Measurements from ENCODE around the gene FAM170B.

Gene FAM170B

DNA sequence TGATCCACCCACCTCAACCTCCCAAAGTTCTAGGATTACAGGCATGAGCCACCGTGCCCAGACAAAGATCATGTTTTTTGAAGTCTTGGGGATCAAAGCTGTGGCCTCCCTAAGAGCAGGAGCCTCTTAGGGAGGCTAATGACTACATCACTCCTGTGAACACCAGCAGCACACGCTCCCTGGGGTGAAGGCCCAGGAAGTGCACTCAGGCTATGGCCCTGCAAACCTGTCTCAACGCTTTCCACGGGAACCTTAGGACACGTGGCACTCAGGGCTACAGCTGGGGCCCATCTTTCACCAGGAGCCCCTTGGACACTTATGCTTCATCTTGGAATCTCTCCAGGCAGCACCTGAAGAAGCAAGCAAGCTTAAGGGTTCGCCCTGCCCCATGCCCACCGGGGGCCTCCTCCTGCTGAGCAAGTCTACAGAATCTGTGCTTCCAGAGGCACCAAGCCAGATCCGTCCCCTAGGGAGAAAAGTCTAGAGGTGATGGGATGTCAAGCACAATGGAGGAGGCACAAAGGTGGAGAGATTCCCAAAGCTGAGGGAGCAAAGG lies 36.9 kb downstream of the FAM170B start:
- FAIRE-seq: no peak

DNA sequence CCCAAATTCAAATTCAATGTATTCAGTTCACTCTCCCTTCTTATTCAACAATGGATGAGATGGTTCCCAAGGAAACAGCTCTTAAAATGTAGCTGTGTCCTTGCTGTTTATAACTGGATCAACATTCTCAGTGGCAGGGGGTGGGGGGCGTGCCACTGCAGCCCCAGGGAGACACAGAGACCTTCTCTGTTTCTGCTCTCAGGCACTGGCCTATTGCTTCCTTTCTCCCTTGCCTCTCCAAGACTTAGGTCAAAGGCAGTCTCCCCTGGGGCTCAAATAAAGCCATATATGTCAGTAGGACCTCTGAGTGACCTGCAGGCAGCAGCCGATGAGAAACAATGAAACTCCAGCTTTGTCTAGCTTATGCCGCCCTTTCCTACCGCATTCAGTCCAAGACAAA lies 39.2 kb downstream of the FAM170B start:
- no peak for FAIRE-seq

DNA sequence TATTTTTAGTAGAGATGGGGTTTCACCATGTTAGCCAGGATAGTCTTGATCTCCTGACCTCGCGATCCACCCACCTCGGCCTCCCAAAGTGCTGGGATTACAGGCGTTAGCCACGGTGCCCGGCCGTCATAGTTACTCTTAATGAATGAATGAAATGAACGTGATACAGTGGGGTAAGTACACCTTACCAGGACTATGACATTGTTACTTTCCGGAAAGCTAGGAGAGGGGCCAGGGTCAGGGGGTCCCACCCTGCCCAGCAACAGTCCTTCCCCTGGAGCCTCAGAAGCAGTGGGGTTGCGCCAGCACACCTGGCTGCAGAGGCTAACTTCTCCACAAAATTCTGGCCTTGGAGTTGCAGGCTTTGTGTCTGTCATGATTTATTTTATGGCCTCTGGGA lies 39.9 kb downstream of the FAM170B start:
- FAIRE-seq: no peak

DNA sequence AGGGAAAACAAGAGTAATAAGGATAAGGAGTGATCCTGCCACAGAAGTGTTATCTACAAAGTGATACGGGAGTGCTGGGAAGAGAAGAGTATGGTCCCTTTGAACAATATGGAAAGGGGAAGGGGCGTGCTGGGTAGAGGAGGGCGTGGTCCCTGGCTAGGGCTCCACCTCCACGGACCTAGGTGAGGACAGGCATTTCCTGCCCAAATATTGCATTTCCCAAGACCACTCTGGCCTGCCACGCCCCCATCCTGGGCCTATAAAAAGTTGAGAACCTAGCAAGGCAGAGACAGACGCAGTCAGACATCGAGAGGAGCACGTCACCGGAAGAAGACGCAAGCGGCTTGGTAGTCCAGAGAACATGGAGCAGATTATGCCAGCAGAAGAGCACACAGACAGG lies 41.3 kb downstream of the FAM170B start:
- FAIRE-seq: no peak

DNA sequence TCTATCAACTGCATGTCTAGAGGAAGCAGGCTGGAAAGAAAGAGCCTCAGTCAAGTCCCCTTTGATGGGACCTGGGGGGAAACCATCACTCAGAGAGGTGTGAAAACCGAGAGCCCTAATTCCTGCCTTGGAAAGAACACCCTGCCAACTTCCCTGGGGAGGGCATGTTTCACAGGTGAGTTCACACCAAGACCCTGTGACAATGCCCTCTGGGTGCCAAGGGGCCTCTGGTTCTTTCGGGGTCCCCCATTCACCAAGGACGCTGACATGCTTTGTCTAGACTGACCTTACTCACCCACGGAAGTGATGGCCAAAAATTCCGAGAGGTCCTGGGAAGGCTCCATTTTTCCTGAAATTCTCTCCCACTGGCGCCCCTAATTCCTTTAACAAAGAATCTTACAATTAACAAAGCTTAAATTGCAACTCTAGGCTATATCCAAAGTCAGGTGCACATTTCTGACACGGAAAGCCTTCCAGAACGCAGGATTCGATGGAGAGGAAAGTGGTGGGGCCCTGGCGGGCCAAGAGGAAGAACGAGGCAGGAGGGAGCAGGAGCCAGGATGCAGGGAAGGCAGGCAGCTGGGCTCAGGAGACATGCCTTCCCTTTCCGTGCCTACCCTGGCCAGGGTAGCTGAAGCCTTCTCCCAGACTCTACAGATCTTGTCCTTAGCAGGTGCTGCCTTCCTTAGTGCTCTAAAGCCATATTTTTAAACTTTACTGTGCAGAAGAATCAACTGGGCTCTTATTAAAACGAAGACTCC lies 42.2 kb downstream of the FAM170B start:
- no peak for FAIRE-seq

DNA sequence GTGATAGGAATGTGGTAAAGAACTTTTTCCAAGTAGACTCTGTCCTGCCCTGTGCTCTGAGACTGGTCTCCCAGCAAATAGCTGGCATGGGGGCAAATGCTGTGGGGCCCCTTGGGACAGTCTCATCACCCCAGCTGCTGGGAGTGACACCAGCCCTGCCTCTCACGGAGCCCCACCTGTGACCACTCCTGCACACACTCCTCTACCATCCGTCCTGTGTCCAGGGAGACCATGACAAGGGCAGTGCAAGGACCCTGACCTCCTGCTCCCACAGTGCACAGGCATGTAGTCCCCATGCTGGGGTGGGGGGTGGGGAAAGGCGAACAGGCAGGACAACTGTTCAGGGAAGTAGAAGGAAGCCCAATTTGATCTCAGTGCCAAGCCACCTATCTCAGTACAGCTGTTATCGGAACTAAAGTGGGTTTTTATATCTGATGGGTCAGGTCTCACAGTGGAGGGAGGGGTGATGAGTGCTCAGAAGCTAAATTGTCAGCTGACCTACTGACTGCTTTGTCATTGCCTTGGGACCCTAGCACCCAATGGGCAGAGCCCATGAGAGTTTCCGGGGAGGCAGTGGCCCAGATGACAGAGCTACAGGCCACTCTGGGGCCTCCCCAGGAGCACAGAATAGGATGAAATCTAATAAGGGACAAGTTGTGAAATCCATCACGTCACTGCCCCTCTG lies 43.0 kb downstream of the FAM170B start:
- no peak for FAIRE-seq

DNA sequence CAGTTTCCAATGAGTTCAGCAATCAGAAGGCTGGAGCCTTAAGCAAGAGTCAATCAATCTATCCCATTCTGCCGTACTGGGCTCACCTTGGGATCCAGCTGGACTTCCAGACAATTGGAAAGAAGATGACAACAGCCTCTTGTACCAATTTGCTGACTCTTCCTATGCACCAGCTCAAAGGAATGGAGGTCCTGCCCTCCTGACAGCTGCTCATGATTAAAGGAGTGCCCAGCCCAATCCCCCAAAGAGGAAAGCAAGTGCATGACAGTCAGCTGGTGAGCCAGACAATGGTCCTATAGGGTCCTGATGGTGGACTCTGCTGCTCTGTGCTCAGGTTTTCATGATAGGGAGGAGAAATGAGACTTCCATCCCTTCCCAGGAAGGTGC lies 43.6 kb downstream of the FAM170B start:
- FAIRE-seq: no peak

DNA sequence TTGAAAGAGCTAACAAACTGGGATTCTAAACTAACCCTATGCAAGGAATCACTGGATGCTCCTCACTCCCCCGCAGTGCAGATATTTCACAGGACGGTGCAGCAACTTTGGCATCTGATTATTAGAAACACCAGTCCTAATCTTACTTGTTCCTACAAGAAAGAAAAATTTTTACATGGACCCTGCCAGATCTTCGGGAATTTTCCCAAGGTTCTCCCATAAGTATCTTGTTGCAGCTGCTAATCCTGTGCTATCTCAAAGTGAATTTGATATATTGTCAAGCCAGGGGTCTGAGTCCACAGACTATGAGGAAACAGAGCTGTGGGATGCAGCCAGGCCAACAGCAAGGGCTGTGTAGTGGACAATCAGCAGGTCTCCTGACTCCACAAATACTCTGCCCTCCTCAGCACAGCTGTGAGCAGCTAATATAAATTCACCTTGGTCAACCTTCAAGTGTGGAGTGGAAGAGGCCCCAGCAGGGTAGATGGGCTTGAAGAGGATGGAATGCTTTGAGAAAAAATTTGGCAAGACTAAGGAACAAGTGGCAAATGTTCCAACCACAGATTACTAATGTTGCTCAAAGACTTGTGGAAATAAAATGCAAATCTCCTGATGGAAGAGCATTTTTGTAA lies 44.1 kb downstream of the FAM170B start:
- no peak for FAIRE-seq

DNA sequence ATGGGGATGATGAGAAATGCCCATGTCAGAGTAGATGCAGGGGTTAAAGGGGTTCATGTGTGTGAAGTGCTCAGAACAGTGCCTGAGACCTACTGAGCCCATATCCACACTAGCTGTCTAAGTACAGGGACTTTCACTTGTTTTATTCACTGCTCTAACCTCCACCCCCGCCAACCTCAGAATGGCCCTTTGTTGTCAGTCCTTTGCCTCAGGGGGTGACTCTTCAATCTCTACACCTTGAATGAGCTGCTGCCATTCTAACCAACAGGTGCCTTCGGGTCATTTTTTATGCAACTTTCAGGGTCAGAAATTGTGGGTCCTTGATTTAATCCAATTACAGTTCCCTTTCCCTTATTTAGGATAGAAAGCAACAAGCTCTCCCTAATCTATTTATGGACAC lies 44.7 kb downstream of the FAM170B start:
- no peak for FAIRE-seq

DNA sequence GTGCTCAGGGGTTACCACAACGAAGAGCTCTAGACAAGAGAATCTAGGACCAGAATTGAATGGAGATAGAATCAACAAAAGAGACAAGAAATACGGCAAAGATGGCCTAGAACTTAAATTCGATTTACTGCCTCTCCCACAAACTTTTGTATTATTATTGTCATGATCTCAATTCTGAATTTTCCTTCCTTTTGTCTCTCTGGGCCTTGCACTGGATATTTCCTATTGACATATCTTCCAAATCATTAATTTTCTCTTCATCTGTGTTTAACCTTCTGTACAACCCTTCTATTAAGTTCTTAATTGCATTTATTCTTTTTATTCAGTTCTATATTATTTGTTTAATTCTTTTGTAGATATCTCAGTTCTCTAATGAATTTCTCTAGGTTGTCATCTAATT lies 46.9 kb downstream of the FAM170B start:
- no peak for FAIRE-seq

DNA sequence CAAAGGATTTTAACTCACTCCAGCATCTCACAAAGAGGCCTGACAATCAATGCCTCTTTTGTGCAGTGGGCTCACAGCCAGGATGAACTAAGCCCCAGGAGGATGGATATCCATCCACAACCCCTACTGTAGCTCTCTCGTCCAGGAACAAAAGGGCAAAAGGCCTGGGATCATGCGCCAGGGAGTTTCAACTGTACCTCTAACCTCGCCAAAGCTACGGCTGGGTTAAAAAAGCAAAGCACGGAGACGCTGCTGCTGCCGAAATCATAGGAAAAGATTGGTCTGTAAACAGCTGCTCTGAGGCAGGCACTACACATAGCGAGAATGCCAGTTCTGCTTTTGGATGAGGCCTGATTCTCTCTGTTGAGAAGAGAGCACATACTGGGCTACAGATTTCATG lies 50.6 kb downstream of the FAM170B start:
- FAIRE-seq: no peak

DNA sequence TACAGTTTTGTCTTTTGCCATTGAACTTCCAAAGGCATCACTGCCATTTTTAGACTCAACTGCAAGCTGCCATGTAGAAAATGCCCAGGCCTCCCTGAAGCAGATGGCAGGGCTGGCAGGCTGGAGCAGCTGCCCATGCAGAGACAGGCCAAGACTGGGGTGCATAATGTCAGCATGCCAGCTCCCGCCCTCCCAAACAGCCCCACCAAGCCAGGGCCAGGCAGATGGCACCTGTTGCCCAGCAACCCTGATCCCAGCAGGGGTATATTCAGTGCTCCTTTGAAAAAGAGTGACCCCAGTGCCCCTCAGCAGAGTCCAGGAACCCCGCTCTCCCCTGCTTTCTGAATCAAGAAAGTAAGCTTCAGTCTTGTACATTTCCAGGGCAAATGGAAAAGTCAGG lies 51.1 kb downstream of the FAM170B start:
- FAIRE-seq: no peak

DNA sequence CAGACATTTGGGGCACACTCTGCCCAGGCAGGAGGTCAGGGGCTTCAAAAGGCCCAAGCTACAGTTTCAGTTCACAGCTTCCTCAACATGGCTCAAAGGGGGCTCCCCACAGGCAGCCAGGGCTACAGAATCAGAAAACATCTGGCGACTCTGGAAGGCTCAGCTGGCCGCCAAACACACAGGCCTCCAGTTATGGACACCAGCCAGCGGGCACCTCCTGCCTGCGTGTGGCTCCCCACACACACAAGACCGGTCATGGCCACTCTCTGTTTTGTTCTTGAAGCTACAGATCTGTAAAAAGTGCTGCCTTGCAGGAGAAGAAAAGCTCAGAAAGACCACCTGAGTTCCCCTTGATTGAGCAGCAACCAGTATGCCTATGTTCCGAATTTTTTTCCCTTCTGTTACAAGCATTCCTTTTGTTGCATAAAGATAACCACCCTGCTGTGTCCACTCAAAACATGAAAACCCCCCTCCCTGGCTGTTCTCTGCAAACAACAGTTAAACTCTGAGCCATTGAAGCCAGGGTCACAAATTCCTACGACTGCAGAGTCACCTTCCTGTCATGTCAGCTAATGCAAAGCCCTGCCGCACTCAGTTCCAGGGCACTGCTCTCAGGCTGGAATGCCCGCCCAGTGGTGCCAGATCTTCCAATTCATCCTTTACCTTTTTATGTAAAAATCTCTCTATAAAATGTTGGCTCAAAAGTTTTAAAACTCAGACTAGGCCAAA lies 52.1 kb downstream of the FAM170B start:
- no peak for FAIRE-seq
